HG03025 (cell line): ENCODE results near the gene IL2RA.
A peak's percentile ranks its signal among the peaks of the same experiment; 100 is the strongest.

Experiments used
- ATAC-seq: cut with Tn5 transposase; IDR thresholded peaks from one replicate; pipeline ENCODE4 v1.9.1; 2021; ENCODE audit warnings: mild to moderate bottlenecking, moderate library complexity; ENCODE audit not compliant: unreplicated experiment, low FRiP score

Gene IL2RA

DNA sequence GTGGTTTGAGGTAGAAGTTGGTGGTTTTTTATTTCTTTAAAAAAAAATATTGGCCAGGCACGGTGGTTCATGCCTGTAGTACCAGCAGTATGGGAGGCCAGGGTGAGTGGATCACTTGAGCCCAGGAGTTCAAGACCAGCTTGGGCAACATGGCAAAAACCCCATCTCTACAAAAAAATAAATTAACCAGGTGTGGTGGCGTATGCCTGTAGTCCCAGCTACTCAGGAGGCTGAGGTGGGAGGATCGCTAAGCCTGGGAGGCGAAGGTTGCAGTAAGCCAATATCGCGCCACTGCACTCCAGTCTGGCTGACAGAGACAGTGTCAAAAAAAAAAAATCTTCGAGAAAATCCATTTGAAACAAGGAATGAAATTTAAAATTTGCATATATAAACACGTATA lies 1.1 kb downstream of the IL2RA start:
- no peak for ATAC-seq

DNA sequence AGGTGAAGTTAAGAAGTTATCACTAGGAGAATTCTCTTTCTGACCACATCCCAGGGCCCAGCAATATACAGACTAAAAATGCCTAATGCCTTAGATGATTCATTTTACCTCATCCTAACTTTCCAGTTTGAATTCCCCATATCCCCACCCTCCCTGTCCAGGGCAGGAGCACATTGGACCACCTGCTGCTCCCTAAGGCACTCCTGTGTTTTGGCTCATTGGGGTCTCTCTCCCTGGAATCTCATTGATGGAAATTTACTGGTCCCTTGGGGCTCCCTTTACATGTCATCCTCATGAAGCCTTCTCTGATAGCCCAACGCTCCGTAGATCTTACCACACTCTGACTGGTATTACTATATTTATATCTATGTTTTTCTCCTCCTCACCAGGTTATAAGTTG lies 2.7 kb downstream of the IL2RA start:
- no peak for ATAC-seq

DNA sequence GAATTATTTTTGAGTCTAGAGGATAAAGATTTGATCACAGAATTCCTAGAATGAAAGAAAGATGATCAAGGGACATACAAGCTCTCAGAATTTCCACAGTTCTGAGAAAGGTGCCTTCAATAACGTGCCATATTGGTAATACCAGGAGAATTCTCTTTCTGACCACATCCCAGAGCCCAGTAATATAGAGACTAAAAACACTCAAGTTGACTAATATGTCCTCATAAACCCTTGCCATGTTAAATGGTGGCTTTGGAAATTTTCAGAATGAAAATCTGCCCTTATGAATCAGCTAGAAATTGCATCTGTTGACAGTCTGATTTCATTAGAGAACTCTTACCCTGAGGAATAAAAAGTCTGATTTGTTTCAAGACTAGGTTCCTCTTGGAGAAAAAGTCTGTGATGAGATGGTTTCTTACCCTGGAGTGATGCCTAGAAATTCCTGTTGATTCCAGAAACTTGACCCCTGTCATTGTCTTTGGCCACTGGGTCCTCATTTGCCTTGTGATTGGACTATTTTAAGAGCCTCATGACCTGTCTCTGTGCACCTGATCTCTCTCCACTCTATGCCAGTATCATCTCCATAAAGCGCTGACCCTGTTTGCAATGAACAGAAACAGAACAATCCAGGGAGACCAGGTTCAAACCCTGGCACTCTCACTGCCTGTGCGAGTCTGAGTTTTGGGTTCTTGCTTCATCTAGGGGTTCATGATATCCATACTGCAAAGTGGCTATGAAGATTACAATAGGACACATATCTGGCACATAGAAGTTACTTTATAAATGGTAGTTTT lies 3.3 kb downstream of the IL2RA start:
- no peak for ATAC-seq

DNA sequence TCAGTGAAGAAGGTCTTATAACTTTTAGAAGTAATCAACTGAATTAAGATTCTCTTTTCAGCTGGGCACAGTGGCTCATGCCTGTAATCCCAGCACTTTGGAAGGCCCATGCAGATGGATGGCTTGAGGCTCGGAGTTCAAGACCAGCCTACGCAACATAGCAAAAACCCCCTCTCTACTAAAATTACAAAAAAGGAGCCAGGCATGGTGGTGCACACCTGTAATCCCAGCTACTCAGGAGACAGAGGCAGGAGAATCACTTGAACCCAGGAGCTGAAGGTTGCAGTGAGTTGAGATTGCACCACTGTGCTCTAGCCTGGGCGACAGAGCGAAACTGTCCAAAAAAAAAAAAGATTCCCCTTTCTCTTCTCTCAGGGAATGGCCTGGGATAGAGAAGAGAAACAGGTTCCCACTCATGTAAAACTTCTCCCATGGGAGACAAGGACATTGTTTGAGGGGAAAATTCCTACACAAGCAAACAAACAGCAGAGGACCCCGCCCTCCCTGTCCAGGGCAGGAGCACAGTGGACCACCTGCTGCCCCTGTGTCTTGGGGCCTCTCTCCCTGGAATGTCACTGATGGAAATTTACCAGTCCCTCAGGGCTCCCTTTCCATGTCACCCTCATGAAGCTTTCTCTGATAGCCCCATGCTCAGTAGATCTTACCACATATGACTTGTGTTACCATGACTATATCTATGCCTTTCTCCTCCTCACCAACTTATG lies 5.6 kb downstream of the IL2RA start:
- ATAC-seq = no peak

DNA sequence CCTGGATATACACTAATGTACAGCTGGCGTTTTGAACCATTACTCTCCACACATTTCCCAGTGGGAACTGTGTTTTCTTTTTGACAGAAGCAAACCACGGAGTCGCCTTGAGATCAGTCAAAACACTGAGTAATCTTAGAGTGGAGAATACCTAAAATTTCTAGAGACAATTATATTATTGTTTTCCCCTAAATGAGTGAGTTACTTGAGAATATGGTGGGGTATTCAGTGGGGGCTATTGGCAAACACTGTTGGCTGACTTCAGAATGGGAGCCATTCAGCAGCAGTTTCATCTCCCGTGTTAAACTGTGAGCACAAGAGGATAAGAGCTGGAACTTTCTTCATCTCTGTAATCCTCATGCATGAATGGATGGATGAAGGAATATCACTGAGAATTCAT lies 6.2 kb downstream of the IL2RA start:
- ATAC-seq = no peak

DNA sequence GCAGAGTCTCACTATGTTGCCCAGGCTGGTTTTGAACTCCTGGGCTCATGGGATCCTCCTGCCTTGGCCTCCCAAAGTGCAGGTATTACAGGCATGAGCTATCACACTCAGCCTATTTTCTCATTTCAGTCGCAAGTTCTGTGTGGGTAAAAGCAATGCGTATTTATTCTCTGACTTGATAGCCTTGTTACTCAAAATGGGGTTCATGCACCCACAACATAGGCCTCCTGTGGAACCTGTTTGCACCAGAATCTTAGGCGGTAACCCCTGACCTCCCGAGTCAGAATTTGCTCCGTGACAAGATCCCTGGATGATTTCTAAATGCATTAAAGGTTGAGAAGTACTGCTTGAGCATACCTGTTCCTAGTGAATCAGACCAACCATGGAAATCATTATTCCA lies 7.3 kb downstream of the IL2RA start:
- no peak for ATAC-seq

DNA sequence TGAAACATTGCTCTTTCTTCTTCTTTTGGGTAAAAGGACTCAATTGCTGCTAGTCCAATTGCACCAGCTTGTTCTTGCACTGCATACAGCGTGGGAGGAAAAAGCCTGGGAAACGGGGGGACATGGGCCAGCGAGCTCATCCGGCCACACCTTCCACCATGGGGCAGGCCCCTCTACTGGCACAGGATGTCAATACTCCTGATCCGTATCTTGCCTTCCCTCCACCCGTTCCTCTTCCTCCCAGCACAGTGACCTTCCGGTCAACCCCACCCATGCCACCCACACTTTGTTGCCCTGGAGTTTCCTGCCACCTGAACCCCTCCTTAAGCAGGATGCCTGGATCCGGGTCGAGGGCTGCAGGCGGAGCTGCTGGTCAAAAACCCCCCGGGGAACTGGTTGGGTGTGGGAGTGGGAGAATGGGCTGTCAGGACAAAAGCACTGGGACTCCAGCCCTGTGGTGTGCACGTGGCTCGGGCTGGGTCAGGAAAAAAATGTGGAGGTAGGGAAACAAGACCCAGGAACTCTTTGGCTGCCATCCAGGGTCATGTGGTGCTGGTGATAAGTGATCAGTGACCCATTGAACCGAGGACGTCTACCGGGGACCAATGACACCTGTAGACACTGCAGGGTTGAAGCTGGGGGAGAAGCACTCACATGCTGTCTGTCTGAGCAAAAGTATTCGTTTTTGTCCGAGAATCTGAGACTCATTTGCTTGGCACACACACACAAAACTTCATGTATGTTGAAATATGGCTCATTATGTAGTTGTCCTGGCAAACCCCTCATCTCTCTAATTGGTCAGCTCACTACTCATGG lies 8.1 kb downstream of the IL2RA start:
- ATAC-seq = no peak

DNA sequence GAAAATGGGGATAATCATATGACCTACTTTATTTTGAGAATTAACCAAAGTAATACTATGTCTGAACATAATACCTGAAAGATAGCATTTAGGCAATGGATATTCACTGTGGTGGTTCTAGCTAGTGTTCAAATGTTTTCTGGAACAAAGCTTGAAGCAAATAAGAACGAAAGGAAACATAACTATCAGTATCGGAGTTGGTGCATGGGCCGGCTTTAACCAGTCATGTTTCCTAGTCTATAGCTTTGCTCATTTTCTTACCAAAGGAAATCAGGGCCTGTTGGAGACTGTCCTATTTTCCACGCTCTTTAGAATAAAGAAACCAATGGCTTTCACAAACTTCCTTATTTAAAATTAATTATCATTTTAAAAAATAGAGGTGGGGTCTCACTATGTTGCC lies 8.9 kb downstream of the IL2RA start:
- ATAC-seq = no peak

DNA sequence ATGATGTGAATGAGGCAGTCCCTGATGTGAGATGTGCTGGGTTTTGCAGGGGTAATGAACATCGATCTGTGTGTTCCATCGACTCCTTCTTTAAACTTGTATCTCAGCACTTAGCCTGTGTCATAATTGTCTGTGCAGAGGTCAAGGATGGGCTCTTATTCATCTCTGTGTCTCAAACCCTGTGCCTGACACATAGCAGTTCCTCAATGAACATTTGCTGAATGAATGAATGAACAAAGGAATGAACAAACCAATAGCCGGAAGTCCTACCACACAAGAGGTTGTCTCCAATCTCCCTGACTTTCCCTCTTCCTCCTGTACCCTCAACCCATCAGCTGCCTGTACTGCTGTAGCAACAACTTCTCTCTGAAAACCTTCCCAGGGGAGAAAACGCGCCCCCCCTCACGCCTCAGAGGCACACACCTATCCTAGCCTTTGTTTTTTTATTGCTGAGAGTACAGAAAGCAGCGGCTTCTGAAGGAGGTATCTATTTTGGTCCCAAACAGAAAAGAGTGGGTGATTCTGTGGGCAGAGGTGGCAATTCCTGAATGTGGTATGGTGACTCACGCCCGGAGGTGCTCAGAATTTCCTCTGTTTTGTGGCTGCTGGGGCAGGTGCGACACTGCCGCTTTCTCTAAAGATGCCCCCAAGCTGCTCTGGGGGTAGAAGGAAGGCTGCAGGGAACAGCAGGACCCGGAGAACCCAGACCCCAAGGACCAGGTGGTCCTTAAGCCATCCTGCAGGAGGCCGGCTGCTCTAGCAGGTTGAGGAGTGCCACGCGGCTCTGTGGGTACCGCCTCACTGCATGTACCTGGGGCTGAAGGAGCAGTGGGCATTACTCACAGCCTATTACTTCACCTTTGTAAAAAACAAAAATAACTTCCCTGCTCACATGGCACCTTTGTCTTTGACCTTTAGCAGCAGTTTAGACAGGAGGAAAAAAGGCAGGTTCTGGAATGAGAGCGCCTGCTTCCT lies 9.6 kb downstream of the IL2RA start:
- no peak for ATAC-seq

DNA sequence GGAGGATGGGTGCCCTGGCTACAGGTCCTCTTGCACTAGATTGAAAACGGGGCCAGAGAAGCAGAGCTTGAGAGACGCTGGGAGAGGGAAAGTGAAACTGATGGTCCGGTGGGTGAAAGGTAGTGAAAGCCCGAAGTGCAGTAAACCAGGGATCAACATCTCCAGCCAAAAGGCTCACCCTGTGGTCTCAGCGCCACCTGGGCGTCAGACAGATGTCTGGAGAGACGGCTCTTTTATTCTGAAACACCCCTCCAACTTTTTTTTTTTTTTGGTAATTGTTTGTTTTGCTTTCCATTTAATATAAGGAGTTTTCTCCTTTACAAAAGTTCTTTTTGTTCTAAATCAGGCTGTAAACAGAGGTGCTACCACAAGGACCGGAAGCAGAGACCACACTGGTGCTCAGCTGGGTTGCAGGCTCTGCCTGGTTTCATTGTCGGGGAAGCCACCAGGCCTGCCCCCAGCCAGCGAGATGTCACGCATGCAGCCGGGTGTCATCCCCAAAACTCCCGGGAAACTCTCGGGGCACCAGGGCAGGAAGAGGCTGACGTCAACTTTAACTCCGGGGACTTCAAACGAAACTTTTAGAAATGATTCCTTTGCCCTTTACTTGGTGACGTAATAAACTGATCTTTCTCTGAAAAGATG lies 11.2 kb downstream of the IL2RA start:
- peak; percentile 59 for ATAC-seq

DNA sequence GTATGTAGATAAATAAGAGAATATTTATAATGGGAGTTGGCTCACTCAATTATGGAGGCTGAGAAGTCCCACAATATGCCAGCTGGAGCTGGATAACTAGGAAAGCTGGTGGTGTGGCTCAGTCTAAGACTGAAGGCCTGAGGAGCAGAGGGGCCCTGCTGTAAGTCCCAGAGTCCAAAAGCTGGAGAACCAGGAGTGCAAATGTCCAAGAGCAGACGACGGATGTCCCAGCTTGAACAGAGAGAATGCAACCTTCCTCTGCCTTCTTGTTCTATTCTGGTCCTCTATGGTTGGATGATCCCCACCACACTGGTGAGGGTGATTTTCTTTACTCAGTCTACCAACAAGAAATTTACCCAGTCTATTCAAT lies 13.2 kb downstream of the IL2RA start:
- ATAC-seq = no peak

DNA sequence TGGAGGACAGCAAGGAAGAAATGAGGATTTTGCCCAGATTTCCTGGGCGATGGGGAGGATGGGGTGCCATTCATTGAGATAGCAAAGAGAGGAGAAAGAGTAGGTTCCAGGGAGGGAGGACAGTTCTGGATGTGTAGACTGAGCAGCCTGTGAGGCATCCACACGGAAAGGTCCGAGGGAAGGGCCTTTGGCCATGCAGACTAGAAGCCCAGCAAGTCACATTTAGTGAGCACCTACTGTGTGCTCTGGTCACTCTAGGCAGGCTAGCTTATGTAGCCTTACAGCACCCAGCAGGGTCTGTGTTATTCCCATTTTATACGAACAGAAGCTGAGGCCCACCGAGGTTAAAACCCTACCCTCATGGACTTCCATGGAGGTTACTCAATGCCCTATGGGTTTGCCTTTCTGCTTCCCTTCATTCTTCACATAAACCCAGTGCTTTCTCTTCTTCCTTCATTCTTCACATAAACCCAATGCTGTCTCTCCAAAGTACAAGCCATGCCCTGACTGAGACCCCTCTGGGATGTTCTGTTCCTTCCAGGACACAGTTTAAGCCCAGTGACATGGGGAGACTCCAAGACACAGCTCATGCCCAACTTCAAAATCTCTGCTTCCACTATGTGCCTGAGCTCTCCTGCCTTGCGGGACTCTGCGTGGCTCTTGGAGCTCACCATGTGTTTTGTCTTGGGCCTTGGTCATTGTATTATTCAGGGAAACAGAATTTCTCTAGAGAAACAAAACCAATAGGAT lies 13.7 kb downstream of the IL2RA start:
- ATAC-seq = no peak

DNA sequence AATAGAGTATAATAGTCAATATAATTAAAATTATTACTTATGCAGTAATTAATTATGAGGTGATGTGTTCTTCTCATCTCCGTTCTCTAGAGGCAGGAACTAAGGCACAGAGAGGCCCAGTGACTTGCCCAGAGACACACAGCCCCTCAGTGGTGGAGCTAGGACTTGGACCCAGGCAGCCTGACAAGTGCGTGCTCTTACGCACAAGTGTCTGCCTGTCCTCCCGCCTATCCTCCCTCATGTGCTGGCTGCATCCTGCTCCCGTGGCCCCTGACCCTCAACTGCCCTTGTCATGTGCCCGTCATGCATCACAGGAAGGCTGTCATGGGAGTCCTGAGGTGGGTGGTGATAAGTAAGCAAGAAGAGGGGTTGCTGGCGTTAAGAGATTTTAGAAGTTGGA lies 14.3 kb downstream of the IL2RA start:
- ATAC-seq = no peak

DNA sequence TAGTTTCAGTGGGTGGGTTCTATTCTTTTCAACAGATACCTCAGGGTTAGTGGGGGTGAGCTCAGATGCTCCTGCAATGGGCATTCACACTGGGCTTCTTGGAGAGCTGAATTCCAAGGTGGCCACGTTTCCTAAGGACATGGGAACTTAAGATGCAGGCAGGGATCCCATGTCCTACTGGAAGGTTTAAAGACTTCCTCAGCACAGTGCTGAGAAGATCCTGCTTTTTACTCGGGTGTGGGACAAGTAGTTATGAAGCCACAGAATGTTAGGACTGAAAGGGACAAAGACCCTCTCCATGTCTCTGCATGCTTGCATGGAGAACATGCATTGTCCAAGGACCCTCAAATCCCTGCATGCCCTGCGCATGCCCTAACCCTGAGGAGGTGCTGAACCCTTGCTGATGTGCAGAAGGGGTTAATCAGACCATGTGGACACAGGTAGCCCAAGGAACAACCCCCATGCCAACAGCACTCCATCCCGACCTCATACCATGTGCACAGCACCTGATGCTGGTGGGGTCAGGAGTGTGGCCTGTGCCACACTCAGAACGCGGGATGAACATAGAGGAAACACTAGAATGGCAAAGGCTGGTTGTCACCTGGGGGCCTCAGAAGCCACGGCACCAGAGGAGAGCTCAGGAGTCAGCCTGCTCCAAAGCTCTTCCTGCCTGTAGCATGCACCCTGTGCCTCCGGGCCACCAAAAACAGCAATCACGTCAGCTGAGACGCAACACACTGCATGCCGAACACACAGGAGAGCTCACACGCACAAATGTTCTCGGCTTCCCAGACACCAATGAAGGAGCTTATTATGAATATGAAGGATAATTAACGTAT lies 15.2 kb downstream of the IL2RA start:
- no peak for ATAC-seq

DNA sequence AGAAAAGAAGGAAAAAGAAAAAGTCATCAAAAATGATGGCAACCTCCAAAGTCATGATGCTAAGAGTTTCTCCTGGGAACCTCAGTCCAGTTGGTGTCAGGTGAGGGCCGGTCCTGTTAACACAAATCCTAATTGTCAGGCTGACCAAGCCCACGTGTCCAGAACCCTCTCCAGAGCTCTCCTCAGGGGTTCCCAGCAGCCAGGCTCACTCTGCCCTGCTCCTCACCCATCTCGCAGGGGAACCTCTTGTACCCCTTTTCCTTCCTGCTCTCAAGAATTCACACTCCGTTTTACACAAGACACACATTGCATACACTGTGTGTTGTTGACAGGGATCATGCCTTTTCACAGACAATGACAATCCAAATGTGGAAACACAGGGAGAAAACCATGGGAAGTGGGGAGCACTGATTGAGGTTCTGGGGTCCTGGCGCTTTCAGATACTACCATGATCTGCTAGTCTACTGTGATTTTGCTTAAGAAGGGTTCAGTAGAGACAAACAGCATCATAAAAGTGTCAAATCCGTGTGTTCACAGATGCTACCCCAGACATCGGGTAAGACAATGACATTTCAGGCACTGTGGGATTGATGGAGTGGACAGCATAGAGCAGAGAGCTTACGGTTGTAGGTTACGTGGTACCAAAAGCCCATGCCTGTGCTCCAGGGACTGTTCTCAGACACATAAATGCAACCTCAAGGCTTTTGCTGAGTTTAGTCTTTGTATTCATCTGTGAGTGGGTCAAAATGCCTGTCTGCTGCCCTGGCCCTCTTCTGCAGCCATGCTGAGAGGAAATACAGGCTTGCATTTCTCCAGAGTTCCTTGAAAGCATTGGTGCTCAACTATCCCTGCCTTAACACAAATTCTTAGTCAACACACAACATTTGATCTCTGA lies 16.0 kb downstream of the IL2RA start:
- ATAC-seq = no peak

DNA sequence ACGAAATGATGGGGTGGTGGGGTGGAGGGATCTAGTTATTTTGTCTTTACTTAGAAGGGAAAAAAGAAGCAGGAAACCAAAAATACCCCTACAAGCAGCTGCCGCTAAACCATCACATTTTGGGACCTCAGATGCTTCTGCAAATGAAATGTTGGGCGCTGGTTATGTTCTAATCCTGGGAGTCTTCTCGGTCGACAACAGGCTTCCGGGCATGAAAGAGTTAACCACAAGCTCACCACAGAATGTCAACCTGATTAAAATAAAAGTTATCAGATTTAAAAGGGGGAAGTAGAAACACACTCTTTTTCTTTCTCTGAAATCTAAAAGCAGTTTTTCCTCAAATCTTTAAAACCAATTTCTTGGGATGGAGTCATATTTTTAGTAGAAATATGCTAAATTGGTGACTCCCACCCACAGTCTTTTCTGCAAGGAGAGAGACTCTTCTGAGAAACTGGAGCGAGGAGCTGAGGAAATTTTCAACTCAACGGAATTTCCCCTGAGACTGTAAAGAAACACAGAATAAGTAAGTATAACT lies 16.8 kb downstream of the IL2RA start:
- no peak for ATAC-seq

DNA sequence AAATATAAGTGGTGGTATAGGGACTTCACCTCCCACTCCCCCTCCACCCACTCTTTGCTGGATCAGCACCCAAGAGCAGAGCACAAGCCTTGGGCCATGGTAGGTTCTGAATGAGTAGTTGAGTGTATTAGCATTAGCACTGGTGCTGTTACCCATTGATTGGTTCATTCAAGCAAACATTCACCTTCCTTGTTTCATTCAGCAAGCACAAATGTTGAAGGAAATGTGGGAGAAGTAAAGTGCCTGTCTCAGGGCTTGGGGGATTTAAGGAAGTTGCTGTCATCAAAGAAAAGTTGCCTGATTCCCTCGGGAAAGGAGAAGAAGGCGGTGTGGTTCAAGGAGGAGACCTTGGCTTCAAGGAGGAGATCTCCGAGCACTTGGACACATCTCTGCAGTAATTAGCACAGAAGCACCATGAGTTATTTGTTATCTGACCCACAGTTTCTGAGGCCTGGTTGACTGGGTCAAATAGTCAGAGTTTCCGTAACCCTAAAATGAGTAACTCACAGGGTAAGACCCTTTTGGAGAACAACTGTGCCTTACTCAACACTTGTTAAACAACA lies 17.3 kb downstream of the IL2RA start:
- ATAC-seq = no peak
